Mesendoderm (in vitro differentiated cells): ENCODE measurements around the gene CAMK4.
A peak's percentile ranks its signal among the peaks of the same experiment; 100 is the strongest.

Source experiments
- DNase-seq: peaks from one replicate; pipeline ENCODE4 v3.0.0; 2013
- H2AK5ac ChIP-seq: 2 replicates; pipeline ENCODE4 v1.6.1; 2013; ENCODE audit warnings: low read length, inconsistent platforms
- H2BK120ac ChIP-seq: 2 replicates; pipeline ENCODE4 v1.6.1; 2013; ENCODE audit warnings: low read depth, mild to moderate bottlenecking, low read length, moderate library complexity, mixed read lengths
- H2BK15ac ChIP-seq: replicated peaks from 2 replicates; pipeline ENCODE4 v1.6.1; 2013; ENCODE audit warnings: low read depth, mild to moderate bottlenecking, moderate library complexity
- H2BK5ac ChIP-seq: 2 replicates; pipeline ENCODE4 v1.6.1; 2013; ENCODE audit warnings: low read length, inconsistent platforms
- H3K18ac ChIP-seq: 2 replicates; pipeline ENCODE4 v1.6.1; 2013; ENCODE audit warnings: mild to moderate bottlenecking, low read length, mixed read lengths
- H3K23ac ChIP-seq: one replicate; pipeline ENCODE4 v1.6.1; 2013; ENCODE audit warnings: low read length
- H3K27ac ChIP-seq: 2 replicates; pipeline ENCODE4 v1.5.1; 2013; ENCODE audit warnings: low read depth, mild to moderate bottlenecking, inconsistent platforms, low read length, moderate library complexity
- H3K27me3 ChIP-seq: 2 replicates; pipeline ENCODE4 v1.6.1; 2013; ENCODE audit warnings: low read length, control low read depth, mild to moderate bottlenecking, inconsistent platforms; ENCODE audit not compliant: insufficient read depth, poor library complexity
- H3K36me3 ChIP-seq: 2 replicates; pipeline ENCODE4 v1.6.1; 2013; ENCODE audit warnings: low read length, inconsistent platforms; ENCODE audit not compliant: control insufficient read depth, insufficient read depth
- H3K4ac ChIP-seq: one replicate; pipeline ENCODE4 v1.6.1; 2013; ENCODE audit warnings: low read depth, mild to moderate bottlenecking, low read length, moderate library complexity
- H3K4me1 ChIP-seq: 2 replicates; pipeline ENCODE4 v1.6.1; 2013; ENCODE audit warnings: low read depth, low read length, inconsistent platforms; ENCODE audit not compliant: control insufficient read depth
- H3K4me2 ChIP-seq: 2 replicates; pipeline ENCODE4 v1.6.1; 2013; ENCODE audit warnings: low read length
- H3K4me3 ChIP-seq: 2 replicates; pipeline ENCODE4 v1.5.1; 2013; ENCODE audit warnings: mild to moderate bottlenecking, low read length
- H3K56ac ChIP-seq: one replicate; pipeline ENCODE4 v1.6.1; 2013; ENCODE audit warnings: low read length
- H3K79me1 ChIP-seq: 2 replicates; pipeline ENCODE4 v1.6.1; 2013; ENCODE audit warnings: low read length, inconsistent platforms
- H3K79me2 ChIP-seq: 2 replicates; pipeline ENCODE4 v1.6.1; 2013; ENCODE audit warnings: mild to moderate bottlenecking, low read length; ENCODE audit not compliant: control insufficient read depth, insufficient read depth
- H3K9ac ChIP-seq: 2 replicates; pipeline ENCODE4 v1.6.1; 2013; ENCODE audit warnings: low read length, inconsistent platforms
- H4K5ac ChIP-seq: one replicate; pipeline ENCODE4 v1.6.1; 2013; ENCODE audit warnings: low read length
- H4K8ac ChIP-seq: one replicate; pipeline ENCODE4 v1.6.1; 2013; ENCODE audit warnings: low read depth, mild to moderate bottlenecking, control low read depth, low read length, moderate library complexity
- WGBS: extraction: QIAGEN DNeasy Blood & Tissue Kit; methylation state at CpG from one replicate; pipeline ENCODE4 v1.1.7; 2013; ENCODE audit warnings: low lambda C conversion rate, missing lambda C conversion rate; ENCODE audit not compliant: insufficient coverage; ENCODE audit errors: extremely low coverage; 5-methylcytosine and 5-hydroxymethylcytosine counted together

Gene CAMK4

DNA sequence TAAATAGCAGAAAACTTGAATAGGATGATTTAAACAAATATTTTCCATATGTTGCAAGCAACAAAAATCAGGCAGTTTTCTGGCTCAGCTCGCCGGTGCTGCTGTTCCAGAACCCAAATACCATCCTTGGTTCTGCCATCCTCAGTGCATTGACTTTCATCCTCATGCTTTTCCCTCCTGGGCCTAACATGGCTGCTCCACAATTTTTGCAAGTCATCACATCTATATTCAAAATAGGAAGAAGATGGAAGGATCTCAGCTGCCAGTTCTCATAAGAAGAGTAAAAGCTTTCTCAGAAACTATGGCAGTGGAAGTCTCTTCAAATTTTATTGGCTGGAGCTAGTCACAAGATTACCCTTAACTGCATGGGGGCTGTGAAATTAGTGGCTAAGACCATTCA lies 151.5 kb downstream of the CAMK4 start:
- H3K79me1 ChIP-seq = no peaks in the 10 kb centered on the region

GRCh38 chr5:111377306-111377705 lies 153.1 kb downstream of the CAMK4 start:
- DNase-seq = no peak
- Histone ChIP-seq H3K4ac (no peak overlapping the region), H3K4me2 (no peak overlapping the region), H2BK120ac (no peak overlapping the region), H3K4me3 (no peak overlapping the region), H3K27ac (no peak overlapping the region), H3K9ac (no peak overlapping the region), H3K36me3 (no peaks in the 10 kb centered on the region), H3K18ac (no peak overlapping the region), H3K27me3 (no peaks in the 10 kb centered on the region), H3K56ac (no peak overlapping the region), H2BK5ac (no peak overlapping the region), H4K8ac (no peak overlapping the region), H4K5ac (no peak overlapping the region), H3K79me1 (no peaks in the 10 kb centered on the region), H2BK15ac (no peak overlapping the region), H3K4me1 (no peaks in the 10 kb centered on the region), H3K23ac (no peak overlapping the region), H2AK5ac (no peak overlapping the region), H3K79me2 (no peaks in the 10 kb centered on the region)

More for the DNA sequence above, 151.5 kb downstream of the CAMK4 start:
- no peak overlapping the region for H3K23ac ChIP-seq
- no peak overlapping the region for H3K56ac ChIP-seq
- H3K79me2 ChIP-seq = no peaks in the 10 kb centered on the region
- H3K4me1 ChIP-seq = no peaks in the 10 kb centered on the region
- H3K27ac ChIP-seq = no peak overlapping the region
- no peaks in the 10 kb centered on the region for H3K27me3 ChIP-seq
- H3K4me2 ChIP-seq = no peak overlapping the region
- H2AK5ac ChIP-seq = no peak overlapping the region
- no peak overlapping the region for H4K5ac ChIP-seq
- no peak overlapping the region for H2BK120ac ChIP-seq
- no peak overlapping the region for H4K8ac ChIP-seq
- H2BK15ac ChIP-seq = no peak overlapping the region
- no peak overlapping the region for H2BK5ac ChIP-seq
- WGBS = no CpG with 5 or more reads among the region's 2 CpGs
- no peak overlapping the region for H3K4ac ChIP-seq
- DNase-seq = no peak
- no peaks in the 10 kb centered on the region for H3K36me3 ChIP-seq
- H3K18ac ChIP-seq = no peak overlapping the region
- no peak overlapping the region for H3K4me3 ChIP-seq
- H3K9ac ChIP-seq = no peak overlapping the region

DNA sequence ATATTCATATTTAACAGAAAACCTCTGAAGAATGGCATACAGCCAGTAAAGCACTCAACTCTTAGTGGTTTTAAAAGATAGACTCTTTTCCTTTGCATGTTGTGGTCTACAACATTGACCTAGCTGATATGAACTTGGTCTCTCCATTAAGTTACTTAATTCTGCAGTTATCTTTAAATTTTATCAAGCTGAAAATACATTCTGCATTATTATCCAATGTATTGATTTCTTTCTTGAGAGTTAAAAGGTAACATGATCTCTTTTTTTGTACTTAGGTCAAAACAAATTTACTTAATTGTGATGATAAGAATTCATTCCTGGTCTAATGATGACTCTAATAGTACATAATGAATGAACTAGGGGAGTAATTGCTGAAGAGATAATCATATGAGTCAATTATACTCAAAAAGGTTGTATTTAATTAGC lies 155.2 kb downstream of the CAMK4 start:
- H3K36me3 ChIP-seq = no peaks in the 10 kb centered on the region
- no peak overlapping the region for H2AK5ac ChIP-seq
- no peak overlapping the region for H2BK5ac ChIP-seq
- no peak overlapping the region for H3K9ac ChIP-seq
- H3K4me3 ChIP-seq = no peak overlapping the region
- no peak overlapping the region for H3K4ac ChIP-seq
- no peak overlapping the region for H2BK15ac ChIP-seq
- no peak overlapping the region for H4K5ac ChIP-seq
- no peaks in the 10 kb centered on the region for H3K79me1 ChIP-seq
- H3K23ac ChIP-seq = no peak overlapping the region
- H3K56ac ChIP-seq = no peak overlapping the region
- peaks cover 2% of the 10 kb centered on the region for H3K4me1 ChIP-seq
- no peak overlapping the region for H4K8ac ChIP-seq
- no peak for DNase-seq
- no peak overlapping the region for H3K4me2 ChIP-seq
- H3K27me3 ChIP-seq = no peaks in the 10 kb centered on the region
- no peak overlapping the region for H3K18ac ChIP-seq
- no peaks in the 10 kb centered on the region for H3K79me2 ChIP-seq
- no peak overlapping the region for H3K27ac ChIP-seq
- no peak overlapping the region for H2BK120ac ChIP-seq

DNA sequence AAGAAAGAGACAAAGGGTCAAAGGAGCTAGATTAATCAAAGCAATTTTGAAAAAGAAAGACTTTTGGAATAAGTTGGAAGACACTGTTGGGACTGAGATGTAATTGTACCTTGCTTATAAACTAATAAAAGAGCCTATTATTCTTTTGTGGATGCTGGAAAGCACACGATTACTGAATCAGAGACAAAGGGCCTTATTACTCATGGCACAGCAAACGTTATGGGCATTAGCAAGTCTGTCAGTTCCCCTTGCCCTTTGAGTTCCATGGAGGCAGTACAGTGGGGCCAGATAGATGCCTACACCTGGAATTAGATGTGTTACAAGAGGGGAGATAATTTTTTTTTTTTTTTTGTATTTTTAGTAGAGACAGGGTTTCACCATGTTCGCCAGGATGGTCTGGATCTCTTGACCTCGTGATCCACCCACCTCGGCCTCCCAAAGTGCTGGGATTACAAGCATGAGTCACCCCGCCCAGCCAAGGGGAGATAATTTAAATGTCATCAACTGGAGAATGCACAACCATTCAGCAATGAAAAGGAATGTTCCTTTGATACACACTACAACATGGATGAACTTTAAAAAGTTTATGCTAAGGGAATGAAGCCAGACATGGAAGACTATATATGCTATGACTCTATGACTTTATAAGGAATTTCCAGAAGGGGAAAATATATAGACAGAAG lies 159.2 kb downstream of the CAMK4 start:
- DNase-seq = no peak
- WGBS = no CpG with 5 or more reads among the region's 6 CpGs
- H2BK120ac ChIP-seq = no peak overlapping the region

DNA sequence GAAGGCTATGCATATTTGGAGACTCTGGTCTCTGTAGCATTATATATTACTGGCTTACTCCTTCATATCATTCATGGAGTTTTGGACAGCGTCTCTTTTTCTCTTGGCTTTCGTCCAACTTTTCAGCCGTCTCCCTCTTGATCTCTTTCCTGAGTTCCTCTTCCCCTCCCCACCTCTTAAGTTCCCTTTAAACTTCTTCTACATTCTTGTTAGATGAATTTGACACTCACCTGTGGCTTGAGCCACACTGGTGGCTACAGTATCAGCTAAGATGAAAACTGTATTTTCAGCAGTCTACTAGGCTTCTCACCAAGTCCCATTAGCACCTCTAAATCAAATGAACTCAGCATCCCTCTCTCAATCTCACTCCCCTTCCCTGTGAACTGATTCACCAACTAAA lies 160.0 kb downstream of the CAMK4 start:
- peak; percentile 5 for DNase-seq
- H3K27me3 ChIP-seq = no peaks in the 10 kb centered on the region
- H2BK15ac ChIP-seq = no peak overlapping the region
- H3K4me1 ChIP-seq = peaks cover 2% of the 10 kb centered on the region
- no peak overlapping the region for H3K4me2 ChIP-seq
- no peaks in the 10 kb centered on the region for H3K79me2 ChIP-seq
- no peaks in the 10 kb centered on the region for H3K36me3 ChIP-seq
- no peak overlapping the region for H2BK120ac ChIP-seq
- no peak overlapping the region for H3K56ac ChIP-seq
- H3K79me1 ChIP-seq = no peaks in the 10 kb centered on the region
- no peak overlapping the region for H4K5ac ChIP-seq
- no peak overlapping the region for H2BK5ac ChIP-seq
- no peak overlapping the region for H3K4me3 ChIP-seq
- H3K18ac ChIP-seq = no peak overlapping the region
- no peak overlapping the region for H4K8ac ChIP-seq
- H2AK5ac ChIP-seq = no peak overlapping the region
- no peak overlapping the region for H3K4ac ChIP-seq
- H3K9ac ChIP-seq = no peak overlapping the region
- WGBS = no CpG with 5 or more reads among the region's 3 CpGs
- no peak overlapping the region for H3K27ac ChIP-seq
- H3K23ac ChIP-seq = no peak overlapping the region

More for the DNA sequence above, 159.2 kb downstream of the CAMK4 start:
- H3K56ac ChIP-seq = no peak overlapping the region
- H2BK15ac ChIP-seq = no peak overlapping the region
- no peaks in the 10 kb centered on the region for H3K36me3 ChIP-seq
- no peak overlapping the region for H4K8ac ChIP-seq
- H2BK5ac ChIP-seq = no peak overlapping the region
- H2AK5ac ChIP-seq = no peak overlapping the region
- H3K18ac ChIP-seq = no peak overlapping the region
- no peaks in the 10 kb centered on the region for H3K79me2 ChIP-seq
- no peak overlapping the region for H3K4me2 ChIP-seq
- no peak overlapping the region for H3K4ac ChIP-seq
- no peaks in the 10 kb centered on the region for H3K79me1 ChIP-seq
- no peak overlapping the region for H3K4me3 ChIP-seq
- H3K27ac ChIP-seq = no peak overlapping the region
- peaks cover 2% of the 10 kb centered on the region for H3K4me1 ChIP-seq
- no peak overlapping the region for H3K9ac ChIP-seq
- H4K5ac ChIP-seq = no peak overlapping the region
- H3K27me3 ChIP-seq = no peaks in the 10 kb centered on the region
- no peak overlapping the region for H3K23ac ChIP-seq

DNA sequence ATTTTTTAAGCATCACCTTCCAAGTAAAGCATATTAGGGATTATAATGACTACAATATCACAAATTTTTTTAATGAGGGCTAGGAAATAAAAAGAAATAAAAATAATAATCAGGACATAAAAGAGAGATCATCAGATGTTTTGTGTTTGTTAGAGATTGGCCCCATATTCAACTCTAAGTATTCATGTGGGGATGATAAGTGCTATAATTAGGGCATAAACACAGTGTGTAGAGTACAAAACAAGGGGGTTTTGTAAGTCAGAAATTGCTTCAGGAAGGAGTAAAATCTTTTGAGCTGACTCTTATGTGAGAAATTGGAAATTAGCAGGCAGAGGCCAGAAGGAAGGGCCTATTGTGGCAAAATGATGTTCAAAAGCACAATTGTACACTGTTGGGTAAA lies 160.9 kb downstream of the CAMK4 start:
- H3K27me3 ChIP-seq = no peaks in the 10 kb centered on the region
- H3K23ac ChIP-seq = no peak overlapping the region
- H2BK5ac ChIP-seq = no peak overlapping the region
- H3K27ac ChIP-seq = no peak overlapping the region
- no peak overlapping the region for H3K9ac ChIP-seq
- H2AK5ac ChIP-seq = no peak overlapping the region
- no peaks in the 10 kb centered on the region for H3K36me3 ChIP-seq
- H3K4me1 ChIP-seq = peaks cover 2% of the 10 kb centered on the region
- H2BK120ac ChIP-seq = no peak overlapping the region
- H3K56ac ChIP-seq = no peak overlapping the region
- no peaks in the 10 kb centered on the region for H3K79me1 ChIP-seq
- H4K8ac ChIP-seq = no peak overlapping the region
- DNase-seq = no peak
- H4K5ac ChIP-seq = no peak overlapping the region
- no peak overlapping the region for H3K4ac ChIP-seq
- H2BK15ac ChIP-seq = no peak overlapping the region
- H3K79me2 ChIP-seq = no peaks in the 10 kb centered on the region
- no peak overlapping the region for H3K4me2 ChIP-seq
- H3K18ac ChIP-seq = no peak overlapping the region
- no peak overlapping the region for H3K4me3 ChIP-seq
